NT2/D1 (cell line): Measurements from ENCODE around the gene CACNB2.

Experiments used
- SUZ12 ChIP-seq: IDR thresholded peaks from 2 replicates; pipeline ENCODE4 v1.6.1; 2011; ENCODE audit not compliant: insufficient read length, insufficient read depth; ENCODE audit errors: extremely low read depth
- YY1 ChIP-seq: IDR thresholded peaks from 2 replicates; pipeline ENCODE4 v1.6.1; 2011; ENCODE audit not compliant: insufficient read length, insufficient read depth
- ZNF274 ChIP-seq: IDR thresholded peaks from 2 replicates; pipeline ENCODE4 v1.6.1; 2011; ENCODE audit warnings: mild to moderate bottlenecking, low read depth, low read length

DNA sequence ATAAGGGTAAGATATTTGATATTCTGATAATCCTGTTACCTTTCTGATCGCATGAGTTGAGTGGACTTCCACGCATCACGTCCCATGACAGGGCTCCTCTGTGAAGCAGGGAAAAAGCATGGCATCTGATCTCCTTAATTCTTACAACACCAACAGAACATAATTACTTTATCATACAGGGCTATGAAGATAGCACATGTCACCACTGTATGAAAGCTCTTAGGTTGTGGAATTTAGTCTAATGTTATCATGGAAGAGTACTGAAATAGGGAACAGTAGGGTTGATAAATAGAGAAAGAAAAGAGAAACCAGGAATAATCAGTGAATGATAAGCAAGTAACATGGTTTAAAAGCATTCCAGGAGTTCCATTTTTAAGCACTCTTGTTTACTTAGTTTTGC, 212.0 kb downstream of the CACNB2 start:
- TF ChIP-seq SUZ12 (no peak), ZNF274 (no peak), YY1 (no peak)
